Measurements from ENCODE around the gene BOD1L1. TPM values are rescaled to one million over a fixed set of nuclear protein-coding genes. Genes with fewer than 3 reads are reported as not detected.

Gene BOD1L1
- total RNA-seq, 4 donors from 2014 or later = 41.0 to 113 (median 49.2) TPM

- Histone ChIP-seq H3K36me3 (peaks cover 0 to 87% (median 0%) of the 10 kb centered on the region in 3 donors), H3K9me3 (no peaks in the 10 kb centered on the region), H3K27ac (no peak overlapping the region), H3K27me3 (no peaks in the 10 kb centered on the region), H3K4me1 (peaks cover 0 to 4% (median 0%) of the 10 kb centered on the region in 4 donors), H3K4me3 (no peak overlapping the region)
- DNase-seq = no peak
- TF ChIP-seq, protein P1, sequence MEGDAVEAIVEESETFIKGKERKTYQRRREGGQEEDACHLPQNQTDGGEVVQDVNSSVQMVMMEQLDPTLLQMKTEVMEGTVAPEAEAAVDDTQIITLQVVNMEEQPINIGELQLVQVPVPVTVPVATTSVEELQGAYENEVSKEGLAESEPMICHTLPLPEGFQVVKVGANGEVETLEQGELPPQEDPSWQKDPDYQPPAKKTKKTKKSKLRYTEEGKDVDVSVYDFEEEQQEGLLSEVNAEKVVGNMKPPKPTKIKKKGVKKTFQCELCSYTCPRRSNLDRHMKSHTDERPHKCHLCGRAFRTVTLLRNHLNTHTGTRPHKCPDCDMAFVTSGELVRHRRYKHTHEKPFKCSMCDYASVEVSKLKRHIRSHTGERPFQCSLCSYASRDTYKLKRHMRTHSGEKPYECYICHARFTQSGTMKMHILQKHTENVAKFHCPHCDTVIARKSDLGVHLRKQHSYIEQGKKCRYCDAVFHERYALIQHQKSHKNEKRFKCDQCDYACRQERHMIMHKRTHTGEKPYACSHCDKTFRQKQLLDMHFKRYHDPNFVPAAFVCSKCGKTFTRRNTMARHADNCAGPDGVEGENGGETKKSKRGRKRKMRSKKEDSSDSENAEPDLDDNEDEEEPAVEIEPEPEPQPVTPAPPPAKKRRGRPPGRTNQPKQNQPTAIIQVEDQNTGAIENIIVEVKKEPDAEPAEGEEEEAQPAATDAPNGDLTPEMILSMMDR (IDR thresholded peaks at IDR 0.05) = no peak
- no peak for TF ChIP-seq POLR2A (IDR thresholded peaks at IDR 0.05)
These were observed 30.4 kb downstream of the BOD1L1 start for GRCh38 chr4:13597141-13597540.

GRCh38 chr4:13592220-13592619 lies 35.3 kb downstream of the BOD1L1 start:
- Histone ChIP-seq H3K27ac (no peak overlapping the region), H3K4me3 (no peak overlapping the region), H3K36me3 (peaks cover 0 to 87% (median 0%) of the 10 kb centered on the region in 3 donors), H3K27me3 (no peaks in the 10 kb centered on the region), H3K4me1 (no peaks in the 10 kb centered on the region), H3K9me3 (no peaks in the 10 kb centered on the region)
- no peak for DNase-seq
- TF ChIP-seq, protein P1 (IDR thresholded peaks at IDR 0.05) = no peak
- TF ChIP-seq POLR2A (IDR thresholded peaks at IDR 0.05) = no peak

DNA sequence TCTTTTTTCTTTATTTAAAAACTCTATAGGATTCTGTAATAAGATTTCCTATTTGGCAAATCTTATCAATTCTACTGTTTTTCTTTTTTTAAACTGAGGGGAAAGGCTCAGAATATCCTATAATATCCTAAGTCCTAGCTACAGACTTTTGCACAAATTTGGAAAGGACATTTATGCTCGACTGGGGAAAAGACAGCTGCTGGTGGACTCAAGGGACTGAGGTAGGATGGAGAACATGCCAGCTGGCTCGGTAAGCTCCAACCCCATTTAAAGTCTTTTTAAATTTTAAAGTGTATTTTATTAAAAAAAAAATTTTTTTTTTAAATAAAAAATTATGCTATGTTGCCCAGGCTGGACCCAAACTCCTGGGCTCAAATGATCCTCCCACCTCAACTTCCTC lies 36.8 kb downstream of the BOD1L1 start:
- Histone ChIP-seq H3K9me3 (no peaks in the 10 kb centered on the region), H3K36me3 (peaks cover 0 to 87% (median 3%) of the 10 kb centered on the region in 3 donors), H3K27ac (no peak overlapping the region), H3K4me3 (no peak overlapping the region), H3K27me3 (no peaks in the 10 kb centered on the region), H3K4me1 (no peaks in the 10 kb centered on the region)
- no peak for TF ChIP-seq POLR2A (IDR thresholded peaks at IDR 0.05)
- TF ChIP-seq, protein P1 (IDR thresholded peaks at IDR 0.05) = no peak
- DNase-seq = no peak

GRCh38 chr4:13588954-13589353 lies 38.6 kb downstream of the BOD1L1 start:
- TF ChIP-seq POLR2A (IDR thresholded peaks at IDR 0.05) = no peak
- TF ChIP-seq, protein P1 (IDR thresholded peaks at IDR 0.05) = no peak
- DNase-seq = no peak
- H3K36me3 ChIP-seq = peaks cover 0 to 86% (median 3%) of the 10 kb centered on the region in 3 donors

GRCh38 chr4:13584481-13584880 lies 43.0 kb downstream of the BOD1L1 start:
- no peak overlapping the region for H3K27ac ChIP-seq
- no peaks in the 10 kb centered on the region for H3K27me3 ChIP-seq
- no peaks in the 10 kb centered on the region for H3K4me1 ChIP-seq
- no peak overlapping the region for H3K4me3 ChIP-seq
- no peaks in the 10 kb centered on the region for H3K9me3 ChIP-seq
- TF ChIP-seq POLR2A (IDR thresholded peaks at IDR 0.05) = no peak
- TF ChIP-seq, protein P1 (IDR thresholded peaks at IDR 0.05) = no peak
- peaks cover 0 to 93% (median 3%) of the 10 kb centered on the region in 3 donors for H3K36me3 ChIP-seq
- DNase-seq = no peak

More at GRCh38 chr4:13588954-13589353, 38.6 kb downstream of the BOD1L1 start:
- H3K4me3 ChIP-seq = no peak overlapping the region
- H3K27me3 ChIP-seq = no peaks in the 10 kb centered on the region
- no peaks in the 10 kb centered on the region for H3K9me3 ChIP-seq
- no peaks in the 10 kb centered on the region for H3K4me1 ChIP-seq
- no peak overlapping the region for H3K27ac ChIP-seq

GRCh38 chr4:13580036-13580435 lies 47.5 kb downstream of the BOD1L1 start:
- Histone ChIP-seq H3K36me3 (peaks cover 0 to 91% (median 0%) of the 10 kb centered on the region in 3 donors), H3K9me3 (no peaks in the 10 kb centered on the region), H3K27me3 (no peaks in the 10 kb centered on the region), H3K4me3 (no peak overlapping the region), H3K27ac (no peak overlapping the region), H3K4me1 (no peaks in the 10 kb centered on the region)
- DNase-seq = no peak
- TF ChIP-seq, protein P1 (IDR thresholded peaks at IDR 0.05) = no peak
- no peak for TF ChIP-seq POLR2A (IDR thresholded peaks at IDR 0.05)

Data from Peyer's patch (tissue), 4 donors.